Esophagus muscularis mucosa (tissue), 4 donors: ENCODE data around the gene MSRB1. TPM values are rescaled to one million over a fixed set of nuclear protein-coding genes. Genes with fewer than 3 reads are reported as not detected.
A peak's percentile ranks its signal among the peaks of the same experiment; 100 is the strongest.

ENCODE experiments used
- DNase-seq: peaks from one replicate; pipeline ENCODE4 v3.0.0-alpha.2; 2017; ENCODE audit errors: extremely low spot score
- H3K27ac ChIP-seq, 4 donors: fragments of 200-600 bp; sonication (generic); replicated peaks in 1 of 4; 1 replicate in 3 of 4; 2 replicates in 1 of 4; pipeline ENCODE4 v1.5.1; 2016 to 2019; ENCODE audit warnings: mild to moderate bottlenecking in 1 of 4
- H3K27me3 ChIP-seq, 4 donors: fragments of 200-600 bp; sonication (generic); one replicate each; pipeline versions ENCODE4 v1.5.1 to v1.6.0; 2016 to 2019
- H3K36me3 ChIP-seq, 4 donors: fragments of 200-600 bp; sonication (generic); one replicate each; pipeline ENCODE4 v1.5.1; 2016 to 2019
- H3K4me1 ChIP-seq, 4 donors: fragments of 200-600 bp; sonication (generic); one replicate each; pipeline ENCODE4 v1.5.1; 2016 to 2019
- H3K4me3 ChIP-seq, 4 donors: fragments of 200-600 bp; sonication (generic); 1 replicate in 2 of 4; 2 replicates in 2 of 4; pipeline ENCODE4 v1.5.1; 2016 to 2019; ENCODE audit warnings: mild to moderate bottlenecking in 4 of 4, moderate library complexity in 1 of 4
- H3K9me3 ChIP-seq, 4 donors: fragments of 200-600 bp; sonication (generic); 1 replicate in 3 of 4; 2 replicates in 1 of 4; pipeline ENCODE4 v1.5.1; 2016 to 2019
- CTCF ChIP-seq, 3 experiments: fragments of 200-600 bp in 2 of 3; fragments of 450-650 bp in 1 of 3; sonication (generic) in 2 of 3; IDR thresholded peaks; one replicate each; pipeline ENCODE4 v1.5.1; 2017 to 2019; ENCODE audit warnings: antibody characterized with exemption in 3 of 3, mild to moderate bottlenecking in 2 of 3, moderate library complexity in 1 of 3
- EP300 ChIP-seq: sonication (generic); formaldehyde crosslinking; IDR thresholded peaks from one replicate; pipeline ENCODE4 v1.6.1; 2017; ENCODE audit warnings: antibody characterized with exemption
- POLR2A ChIP-seq: fragments of 450-650 bp; IDR thresholded peaks from one replicate; pipeline ENCODE4 v1.6.1; 2017; ENCODE audit warnings: antibody characterized with exemption, moderate library complexity, mild to moderate bottlenecking, low read depth
- POLR2AphosphoS5 ChIP-seq, 2 donors: sonication (generic); formaldehyde crosslinking; IDR thresholded peaks; one replicate each; pipeline ENCODE4 v1.6.1; 2017; ENCODE audit warnings: antibody characterized with exemption in 2 of 2
- WGBS: methylation state at CpG from one replicate; pipeline ENCODE4 v1.1.5; 2018; 5-methylcytosine and 5-hydroxymethylcytosine counted together
- intact Hi-C: fragments of 100-400 bp; cut with DNase I; formaldehyde crosslinking; loops from one replicate; pipeline ENCODE4 v1.15.1; 2023
- total RNA-seq, 4 donors: library from RNA; depleted of rRNA; stranded (reverse); fragments of >200 nt; gene quantifications; one replicate each; pipeline versions ENCODE4 v1.1.0 to v1.2.1, GENCODE V29; 2016

MSRB1 gene
- total RNA-seq, 4 donors from 2014 or later, result 46.0 to 78.7 (median 53.1) TPM

DNA sequence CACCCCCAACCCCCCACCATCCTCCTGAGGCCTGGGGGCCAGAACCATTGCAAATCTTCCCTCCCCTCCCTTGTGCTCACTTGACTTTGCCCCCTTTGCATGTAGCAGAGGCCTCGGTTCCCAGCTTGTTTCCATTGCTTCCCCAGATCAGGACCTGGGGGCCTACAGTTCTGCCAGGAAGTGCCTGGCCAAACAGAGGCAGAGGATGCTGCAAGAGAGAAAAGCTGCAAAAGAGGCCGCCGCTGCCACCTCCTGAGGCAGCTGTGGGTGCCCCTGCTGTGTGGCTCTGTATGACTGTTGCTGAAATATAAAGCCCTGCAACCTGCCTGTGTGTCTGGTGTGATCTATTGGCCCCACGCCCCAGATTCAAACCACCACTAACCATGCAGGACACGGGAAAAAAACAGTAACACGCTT is 18.7 kb upstream of the MSRB1 start:
- no peak for DNase-seq
- H3K4me3 ChIP-seq, result no peak overlapping the region
- H3K36me3 ChIP-seq, result peaks cover 25 to 35% (median 26%) of the 10 kb centered on the region in 4 donors
- TF ChIP-seq CTCF (IDR thresholded peaks at IDR 0.05), result no peak
- no peak for TF ChIP-seq EP300
- no peak for TF ChIP-seq POLR2AphosphoS5 (IDR thresholded peaks at IDR 0.05)
- no peak for TF ChIP-seq POLR2A
- intact Hi-C loops, result no loop called here
- no peak overlapping the region for H3K27ac ChIP-seq
- 53% methylated on average over 6 of the region's 6 CpGs for WGBS
- peaks cover 43 to 69% (median 51%) of the 10 kb centered on the region in 4 donors for H3K4me1 ChIP-seq
- no peaks in the 10 kb centered on the region for H3K9me3 ChIP-seq
- H3K27me3 ChIP-seq, result no peaks in the 10 kb centered on the region

GRCh38 chr16:1960665-1961630 is 17.9 kb upstream of the MSRB1 start:
- WGBS, result 57% methylated on average over 18 of the region's 20 CpGs
- no peaks in the 10 kb centered on the region for H3K9me3 ChIP-seq
- peaks cover 25 to 35% (median 26%) of the 10 kb centered on the region in 4 donors for H3K36me3 ChIP-seq
- peak overlapping the region in 3 of 4 donors; percentile 86 to 92 (median 87) for H3K27ac ChIP-seq
- no peaks in the 10 kb centered on the region for H3K27me3 ChIP-seq
- TF ChIP-seq CTCF (IDR thresholded peaks at IDR 0.05) (no peak), POLR2AphosphoS5 (IDR thresholded peaks at IDR 0.05) (no peak), POLR2A (no peak), EP300 (no peak)
- intact Hi-C loops, result no loop called here
- peak overlapping the region; percentile 69 to 86 (median 79) for H3K4me3 ChIP-seq
- no peak for DNase-seq
- H3K4me1 ChIP-seq, result peaks cover 39 to 62% (median 46%) of the 10 kb centered on the region in 4 donors

DNA sequence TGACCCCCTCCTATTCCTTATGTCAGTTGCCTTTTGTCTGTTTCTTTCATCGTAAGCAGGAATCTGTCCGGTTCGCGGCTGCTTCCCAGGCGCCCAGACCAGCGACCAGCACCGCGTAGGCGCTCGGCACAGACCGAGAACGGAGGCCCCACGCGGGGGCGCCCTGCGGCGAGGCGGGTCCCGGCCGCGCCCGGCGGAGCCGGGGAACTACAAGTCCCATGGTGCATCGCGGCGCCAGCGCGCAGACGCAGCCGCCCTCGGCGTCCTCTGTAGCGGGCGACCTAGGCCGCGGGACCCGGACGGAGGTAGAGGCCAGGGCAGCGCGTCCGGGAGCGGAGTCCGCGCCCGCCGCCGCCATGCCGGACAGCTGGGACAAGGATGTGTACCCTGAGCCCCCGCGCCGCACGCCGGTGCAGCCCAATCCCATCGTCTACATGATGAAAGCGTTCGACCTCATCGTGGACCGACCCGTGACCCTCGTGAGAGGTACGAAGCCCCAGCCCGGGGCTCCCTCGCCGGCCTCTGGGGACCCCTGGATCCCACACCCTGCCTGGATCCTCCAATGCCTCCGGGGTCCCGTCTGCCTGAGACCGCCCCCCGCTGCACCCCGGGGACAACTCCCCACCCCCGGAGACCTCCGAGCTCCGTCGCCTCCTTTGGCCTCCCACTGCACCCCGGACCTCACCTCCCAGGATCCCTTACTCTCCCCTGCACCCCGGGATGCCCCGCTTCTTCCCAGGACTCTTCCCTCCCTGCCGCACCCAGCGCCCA is 16.5 kb upstream of the MSRB1 start, which contains the start of gene NDUFB10:
NDUFB10 (plus strand) TSS at position 270 of the 771 bp plus-strand sequence; CDS start at position 357, 87 bp downstream.
- DNase-seq, result peak; percentile 97
- 2% methylated on average over 26 of the region's 79 CpGs for WGBS

More for the DNA sequence above, 16.5 kb upstream of the MSRB1 start, which contains the start of gene NDUFB10:
- Histone ChIP-seq H3K9me3 (no peaks in the 10 kb centered on the region), H3K4me3 (peak within 1 kb of the TSS; percentile 69 to 86 (median 79)), H3K36me3 (peaks cover 25 to 35% (median 26%) of the 10 kb centered on the region in 4 donors), H3K4me1 (peaks cover 33 to 52% (median 38%) of the 10 kb centered on the region in 4 donors), H3K27ac (peak within 1 kb of the TSS; percentile 86 to 92 (median 88)), H3K27me3 (no peaks in the 10 kb centered on the region)
- TF ChIP-seq POLR2A, result peak; percentile 65
- peak; percentile 67 to 83 (median 72) for TF ChIP-seq CTCF (IDR thresholded peaks at IDR 0.05)
- TF ChIP-seq EP300, result no peak
- peak; percentile 93 to 95 for TF ChIP-seq POLR2AphosphoS5 (IDR thresholded peaks at IDR 0.05)
- intact Hi-C loops, result no loop called here
